SJCRH30 (cell line): ENCODE results near the gene ZNF200. TPM values are rescaled to one million over a fixed set of nuclear protein-coding genes. Genes with fewer than 3 reads are reported as not detected.
"Not testable (repeated sequence)": the region's sequence is repeated elsewhere in the genome, so short reads cannot be mapped to it uniquely, and the experiment has no call there.

ENCODE experiments used
- DNase-seq, 2 experiments: peaks; one replicate each; pipeline ENCODE4 v3.0.0-alpha.2; 2015 to 2020
- H3K27ac ChIP-seq: fragments of 250-450 bp; sonication (Bioruptor Pico); 2 replicates; pipeline ENCODE4 v1.5.1; 2020; ENCODE audit warnings: mild to moderate bottlenecking, moderate library complexity
- H3K27me3 ChIP-seq: fragments of 250-450 bp; sonication (Bioruptor Pico); 2 replicates; pipeline ENCODE4 v1.5.1; 2020; ENCODE audit warnings: mild to moderate bottlenecking, moderate library complexity
- H3K36me3 ChIP-seq: fragments of 250-450 bp; sonication (Bioruptor Pico); 2 replicates; pipeline ENCODE4 v1.5.1; 2020; ENCODE audit warnings: mild to moderate bottlenecking, moderate library complexity
- H3K4me1 ChIP-seq: fragments of 250-450 bp; sonication (Bioruptor Pico); 2 replicates; pipeline ENCODE4 v1.5.1; 2020; ENCODE audit warnings: mild to moderate bottlenecking, moderate library complexity
- H3K4me3 ChIP-seq: fragments of 250-450 bp; sonication (Bioruptor Pico); 2 replicates; pipeline ENCODE4 v1.5.1; 2020; ENCODE audit warnings: mild to moderate bottlenecking, moderate library complexity
- H3K9me3 ChIP-seq: fragments of 250-450 bp; sonication (Bioruptor Pico); replicated peaks from 2 replicates; pipeline ENCODE4 v1.5.1; 2020; ENCODE audit warnings: mild to moderate bottlenecking, moderate library complexity
- total RNA-seq: library from RNA; depleted of rRNA; stranded (reverse); fragments of >200 nt; shearing (Covaris generic); gene quantifications from 2 replicates; pipeline ENCODE4 v1.2.3, GENCODE V29; 2014; rRNA removed

Gene ZNF200, protein sequence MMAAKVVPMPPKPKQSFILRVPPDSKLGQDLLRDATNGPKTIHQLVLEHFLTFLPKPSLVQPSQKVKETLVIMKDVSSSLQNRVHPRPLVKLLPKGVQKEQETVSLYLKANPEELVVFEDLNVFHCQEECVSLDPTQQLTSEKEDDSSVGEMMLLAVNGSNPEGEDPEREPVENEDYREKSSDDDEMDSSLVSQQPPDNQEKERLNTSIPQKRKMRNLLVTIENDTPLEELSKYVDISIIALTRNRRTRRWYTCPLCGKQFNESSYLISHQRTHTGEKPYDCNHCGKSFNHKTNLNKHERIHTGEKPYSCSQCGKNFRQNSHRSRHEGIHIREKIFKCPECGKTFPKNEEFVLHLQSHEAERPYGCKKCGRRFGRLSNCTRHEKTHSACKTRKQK
- 16.1 and 17.6 TPM in 2 replicates for total RNA-seq

DNA sequence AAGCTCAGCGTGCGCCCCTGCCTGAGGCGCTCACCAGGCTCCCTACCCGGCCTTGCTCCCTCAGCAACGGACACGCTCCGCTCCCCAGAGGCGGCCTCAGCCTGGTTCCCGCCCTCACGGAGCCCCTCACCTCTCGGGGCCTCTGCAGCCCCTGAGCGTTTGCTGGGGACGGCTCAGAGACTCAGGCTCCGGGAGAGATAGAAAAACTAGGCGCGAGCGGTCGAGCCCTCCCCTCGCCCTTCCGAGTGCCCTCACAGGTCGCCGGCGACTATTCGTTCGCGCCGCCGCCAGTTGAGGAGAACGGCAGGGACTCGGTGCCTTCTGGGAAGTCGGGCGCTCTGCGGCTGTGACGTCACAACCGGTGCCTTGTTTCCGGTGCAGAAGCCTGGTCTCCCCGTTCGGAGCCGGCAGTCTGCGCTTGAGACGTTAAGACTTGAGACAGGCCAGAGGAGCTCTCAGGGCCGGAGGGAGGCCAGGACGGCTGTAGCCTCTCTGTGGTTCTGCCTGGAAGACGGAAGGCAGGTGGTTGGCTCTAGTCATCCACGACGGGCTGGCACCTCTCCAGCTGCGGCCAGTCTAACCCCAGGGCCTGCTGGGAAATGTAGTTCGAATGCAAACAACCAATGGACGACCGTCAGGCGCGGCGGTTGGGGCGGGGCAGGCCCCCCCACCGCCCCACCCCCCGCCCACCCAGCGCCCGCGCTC is at the start of gene ZNF200:
TSS of gene ZNF200 (minus strand) at position 302 of the 705 bp plus-strand sequence. CDS start 1,403 bp downstream, outside the sequence.
- no peaks in the 10 kb centered on the region for H3K9me3 ChIP-seq
- DNase-seq, result peak; percentile 94 to 95
- peak within 1 kb of the TSS; percentile 74 for H3K27ac ChIP-seq
- H3K36me3 ChIP-seq, result peaks cover 31% of the 10 kb centered on the region
- no peaks in the 10 kb centered on the region for H3K27me3 ChIP-seq
- peak within 1 kb of the TSS; percentile 92 for H3K4me3 ChIP-seq
- peaks cover 3% of the 10 kb centered on the region; the same call in 1 of the 2 replicates for H3K4me1 ChIP-seq

- Histone ChIP-seq H3K36me3 (peaks cover 35% of the 10 kb centered on the region), H3K4me1 (peaks cover 3% of the 10 kb centered on the region; the same call in 1 of the 2 replicates)
- no peak for DNase-seq
Measured at GRCh38 chr16:3283543-3284447, 48.8 kb upstream of the ZNF200 start.

DNA sequence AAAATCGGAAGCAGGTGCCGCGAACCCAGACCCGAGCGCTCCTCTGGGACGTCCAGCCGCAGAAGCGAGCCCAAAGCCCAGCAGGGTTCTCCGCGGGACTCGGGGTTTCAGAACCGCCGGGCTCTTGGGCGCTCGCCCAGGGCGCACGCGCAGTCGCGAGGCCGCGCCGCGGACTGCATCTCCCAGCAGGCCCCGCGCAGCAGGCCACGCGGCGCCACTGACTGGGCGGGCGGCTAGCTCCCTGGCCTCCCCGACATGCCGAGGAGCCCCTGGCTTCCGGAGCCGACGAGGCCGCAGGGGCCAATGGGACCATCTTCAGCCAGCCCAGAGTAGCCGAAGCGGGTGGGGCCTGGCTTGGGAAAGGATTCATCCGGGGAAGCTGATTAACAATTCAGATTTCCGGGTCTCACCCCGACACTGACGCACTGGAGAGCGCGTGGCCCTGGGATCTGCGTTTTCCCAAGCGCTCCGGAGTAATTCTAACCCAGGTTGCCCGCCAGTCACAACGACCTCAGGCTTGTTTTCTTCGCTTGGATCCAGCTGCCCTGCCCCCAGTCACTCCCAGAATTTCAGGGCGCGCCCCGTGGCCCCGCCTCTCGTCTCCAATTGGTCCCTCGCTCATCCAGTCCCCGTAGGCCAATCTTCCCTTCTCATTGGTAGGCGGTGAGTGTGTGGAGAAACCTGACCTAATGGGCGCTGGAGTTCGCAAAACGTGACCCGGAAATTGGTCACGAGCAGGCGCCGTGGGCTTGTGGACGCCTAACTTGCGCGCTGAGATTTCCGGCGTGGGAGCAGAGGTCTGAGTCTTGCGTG is 48.0 kb upstream of the ZNF200 start, which contains the start of gene ZNF263:
TSS of gene ZNF263 (plus strand) at position 762 of the 813 bp plus-strand sequence. CDS start 328 bp downstream, outside the sequence.
- peak within 1 kb of the TSS; percentile 97 for H3K27ac ChIP-seq

More at GRCh38 chr16:3283543-3284447, 48.8 kb upstream of the ZNF200 start:
- H3K27me3 ChIP-seq, result no peaks in the 10 kb centered on the region
- H3K9me3 ChIP-seq, result peaks cover under 1% of the 10 kb centered on the region; the same call in 1 of the 2 replicates
- peak overlapping the region; percentile 97 for H3K27ac ChIP-seq
- H3K4me3 ChIP-seq, result peak overlapping the region; percentile 80

DNA sequence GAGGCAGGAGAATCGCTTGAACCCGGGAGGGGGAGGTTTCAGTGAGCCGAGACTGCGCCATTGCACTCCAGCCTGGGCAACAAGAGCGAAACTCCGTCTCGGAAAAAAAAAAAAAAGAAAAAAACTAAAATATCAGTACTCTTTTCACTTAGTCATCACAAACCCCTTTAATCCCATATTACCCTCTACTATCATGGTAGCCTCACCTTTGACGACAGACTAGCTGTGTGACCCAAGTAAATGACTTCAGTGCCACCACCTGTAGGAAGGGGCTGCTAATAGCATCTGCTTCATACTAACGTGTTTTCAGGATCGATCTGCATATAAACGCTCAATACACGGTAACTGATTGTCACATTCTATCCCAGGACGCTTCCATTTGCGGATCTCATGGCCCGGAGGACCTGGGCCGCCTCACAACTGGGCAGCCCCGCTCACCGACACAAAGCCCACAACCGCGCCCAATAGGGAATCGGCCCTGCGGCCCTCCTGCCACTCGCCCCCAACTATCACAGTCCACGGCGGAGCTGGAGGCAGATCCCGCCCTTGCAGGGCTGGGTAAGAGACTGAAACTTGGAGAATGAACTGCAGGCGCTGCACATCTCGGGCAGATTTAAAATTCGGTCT is 47.3 kb upstream of the ZNF200 start:
- peaks cover 21% of the 10 kb centered on the region for H3K36me3 ChIP-seq
- no peaks in the 10 kb centered on the region for H3K9me3 ChIP-seq
- peak; percentile 82 to 85 for DNase-seq
- H3K27ac ChIP-seq, result peak overlapping the region; percentile 97
- H3K27me3 ChIP-seq, result no peaks in the 10 kb centered on the region
- peak overlapping the region; percentile 80 for H3K4me3 ChIP-seq
- H3K4me1 ChIP-seq, result peaks cover 3% of the 10 kb centered on the region; the same call in 1 of the 2 replicates

More for the DNA sequence above, 48.0 kb upstream of the ZNF200 start, which contains the start of gene ZNF263:
- peak; percentile 96 to 97 for DNase-seq
- peaks cover 28% of the 10 kb centered on the region for H3K36me3 ChIP-seq
- H3K4me1 ChIP-seq, result peaks cover 3% of the 10 kb centered on the region; the same call in 1 of the 2 replicates
- peak within 1 kb of the TSS; percentile 80 for H3K4me3 ChIP-seq
- no peaks in the 10 kb centered on the region; the same call in 1 of the 2 replicates for H3K9me3 ChIP-seq
- no peaks in the 10 kb centered on the region for H3K27me3 ChIP-seq

DNA sequence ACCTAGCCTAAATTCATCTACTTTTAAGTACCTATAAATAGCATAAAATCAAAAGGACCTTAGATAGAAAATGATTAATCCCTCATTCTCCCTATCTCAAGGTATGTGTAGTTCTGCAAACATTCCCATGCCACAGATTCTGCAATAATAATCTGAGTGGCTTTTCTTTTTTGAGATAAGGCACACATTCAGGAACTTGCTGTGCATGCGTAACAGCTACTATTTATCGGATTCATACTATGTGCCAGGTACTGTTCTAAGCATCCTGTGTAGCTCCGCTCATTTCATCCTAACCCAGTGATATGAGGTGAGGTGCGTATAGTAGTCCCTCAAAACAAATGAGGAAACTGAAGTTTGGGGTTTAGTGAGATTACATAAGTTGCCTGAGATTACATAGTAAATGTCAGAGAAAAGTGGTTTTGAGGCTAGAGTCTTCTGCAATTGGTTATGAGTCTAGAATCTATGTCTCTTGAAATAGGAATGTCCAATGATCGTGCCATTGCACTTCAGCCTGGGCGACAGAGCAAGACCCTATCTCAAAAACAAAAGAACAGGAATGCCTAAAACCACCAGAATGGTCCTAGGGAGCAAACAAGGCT is 46.4 kb upstream of the ZNF200 start:
- H3K4me3 ChIP-seq, result no peak overlapping the region
- no peaks in the 10 kb centered on the region for H3K9me3 ChIP-seq
- H3K36me3 ChIP-seq, result peaks cover 13% of the 10 kb centered on the region
- DNase-seq, result no peak
- no peak overlapping the region for H3K27ac ChIP-seq
- peaks cover 3% of the 10 kb centered on the region; the same call in 1 of the 2 replicates for H3K4me1 ChIP-seq
- no peaks in the 10 kb centered on the region for H3K27me3 ChIP-seq

- Histone ChIP-seq H3K4me1 (no peaks in the 10 kb centered on the region), H3K27me3 (no peaks in the 10 kb centered on the region), H3K9me3 (no peaks in the 10 kb centered on the region), H3K27ac (no peak overlapping the region), H3K36me3 (no peaks in the 10 kb centered on the region), H3K4me3 (no peak overlapping the region)
- DNase-seq, result no peak
Measured at GRCh38 chr16:3276679-3277078, 41.7 kb upstream of the ZNF200 start.

GRCh38 chr16:3274947-3275346 is 40.0 kb upstream of the ZNF200 start:
- Histone ChIP-seq H3K9me3 (no peaks in the 10 kb centered on the region), H3K27me3 (no peaks in the 10 kb centered on the region), H3K27ac (no peak overlapping the region), H3K4me1 (no peaks in the 10 kb centered on the region), H3K36me3 (no peaks in the 10 kb centered on the region), H3K4me3 (peak overlapping the region; percentile 33)
- DNase-seq, result no peak

GRCh38 chr16:3274490-3274889 is 39.5 kb upstream of the ZNF200 start:
- Histone ChIP-seq H3K4me1 (no peaks in the 10 kb centered on the region), H3K27ac (no peak overlapping the region), H3K36me3 (no peaks in the 10 kb centered on the region), H3K4me3 (peak overlapping the region; percentile 33), H3K27me3 (no peaks in the 10 kb centered on the region), H3K9me3 (no peaks in the 10 kb centered on the region)
- peak; percentile 60 to 78 for DNase-seq

DNA sequence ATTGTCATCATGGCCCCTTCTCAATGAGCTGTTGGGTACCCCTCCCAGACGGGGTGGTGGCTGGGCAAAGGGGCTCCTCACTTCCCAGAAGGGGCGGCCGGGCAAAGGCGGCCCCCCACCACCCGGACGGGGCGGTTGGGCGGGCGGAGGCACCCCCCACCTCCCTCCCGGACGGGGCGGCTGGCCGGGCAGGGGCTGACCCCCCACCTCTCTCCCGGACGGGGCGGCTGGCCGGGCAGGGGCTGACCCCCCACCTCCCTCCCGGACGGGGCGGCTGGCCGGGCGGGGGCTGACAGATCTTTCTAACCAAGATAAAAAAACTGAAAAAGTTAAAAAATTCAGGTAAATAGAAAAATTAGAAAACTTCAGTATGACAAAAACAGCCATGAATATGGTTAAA is 36.3 kb upstream of the ZNF200 start:
- not testable (repeated sequence) for H3K4me1 ChIP-seq, H3K27ac ChIP-seq, H3K9me3 ChIP-seq, H3K27me3 ChIP-seq, DNase-seq, H3K36me3 ChIP-seq, H3K4me3 ChIP-seq

DNA sequence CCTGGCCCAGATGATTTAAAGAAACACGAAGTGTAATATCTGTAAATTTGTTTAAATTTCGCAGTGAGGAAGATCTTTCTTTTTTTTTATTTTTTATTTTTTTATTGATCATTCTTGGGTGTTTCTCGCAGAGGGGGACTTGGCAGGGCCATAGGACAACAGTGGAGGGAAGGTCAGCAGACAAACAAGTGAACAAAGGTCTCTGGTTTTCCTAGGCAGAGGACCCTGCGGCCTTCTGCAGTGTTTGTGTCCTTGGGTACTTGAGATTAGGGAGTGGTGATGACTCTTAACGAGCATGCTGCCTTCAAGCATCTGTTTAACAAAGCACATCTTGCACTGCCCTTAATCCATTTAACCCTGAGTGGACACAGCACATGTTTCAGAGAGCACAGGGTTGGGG is 35.8 kb upstream of the ZNF200 start:
- H3K4me1 ChIP-seq, DNase-seq, H3K27ac ChIP-seq, H3K4me3 ChIP-seq, H3K27me3 ChIP-seq, H3K36me3 ChIP-seq, H3K9me3 ChIP-seq: not testable (repeated sequence)

DNA sequence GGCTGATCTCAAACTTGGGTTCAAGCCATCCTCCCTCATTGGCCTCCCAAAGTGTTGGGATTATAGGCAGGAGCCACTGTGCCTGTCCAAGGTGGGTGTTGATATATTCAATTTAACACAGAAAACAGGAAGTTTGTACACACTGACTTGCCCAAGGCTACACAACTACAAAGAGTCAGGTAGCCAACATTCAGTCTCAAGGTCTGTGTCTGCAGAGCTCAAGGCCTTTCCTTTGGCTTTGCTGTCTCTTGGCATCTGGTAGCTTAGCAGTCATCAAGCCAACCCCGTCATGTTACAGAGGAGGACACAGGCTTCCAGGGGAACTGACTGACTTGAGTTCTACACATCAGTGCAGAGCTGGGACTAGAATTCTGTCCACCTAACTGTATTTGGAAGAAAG is 33.3 kb upstream of the ZNF200 start:
- no peaks in the 10 kb centered on the region for H3K36me3 ChIP-seq
- H3K4me1 ChIP-seq, result 0 out of 2 replicates have a peak, but pooled peaks cover 2% of the 10 kb centered on the region
- DNase-seq, result no peak
- no peaks in the 10 kb centered on the region for H3K27me3 ChIP-seq
- H3K27ac ChIP-seq, result no peak overlapping the region
- H3K4me3 ChIP-seq, result no peak overlapping the region
- no peaks in the 10 kb centered on the region for H3K9me3 ChIP-seq

DNA sequence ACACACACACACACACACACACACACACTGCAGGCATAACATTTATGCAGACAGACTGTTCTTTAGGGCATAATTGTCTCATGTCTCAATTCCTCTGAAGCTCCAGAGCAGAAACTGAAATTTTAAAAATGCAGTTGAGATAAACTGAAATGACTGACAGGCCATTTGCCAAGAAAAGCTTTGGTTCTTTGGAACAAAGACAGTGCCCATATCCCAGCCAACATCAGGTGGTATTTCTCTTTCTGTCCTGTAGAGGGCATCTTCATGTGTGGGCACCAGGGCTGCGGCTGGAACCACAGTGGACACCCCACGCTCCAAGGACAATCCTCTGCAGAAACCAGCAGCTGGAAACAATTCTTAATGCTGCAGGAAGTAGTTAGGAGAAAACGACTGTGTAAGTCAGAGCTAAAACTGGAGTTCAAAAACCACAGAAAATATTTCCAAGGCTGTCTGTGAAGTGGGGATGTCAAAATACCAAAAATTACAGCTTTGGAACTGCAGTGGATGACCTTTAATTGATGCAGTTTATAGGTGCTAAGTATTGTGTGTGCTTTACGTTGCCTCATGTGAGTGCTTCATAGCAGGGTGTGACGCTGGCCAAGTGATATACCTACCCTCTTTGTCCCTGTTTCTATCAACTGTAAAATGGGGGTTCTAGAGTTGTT is 32.0 kb upstream of the ZNF200 start:
- H3K27ac ChIP-seq, result no peak overlapping the region

More for the DNA sequence above, 32.0 kb upstream of the ZNF200 start:
- 0 out of 2 replicates have a peak, but pooled peaks cover 2% of the 10 kb centered on the region for H3K4me1 ChIP-seq
- H3K9me3 ChIP-seq, result no peaks in the 10 kb centered on the region
- H3K36me3 ChIP-seq, result no peaks in the 10 kb centered on the region
- DNase-seq, result peak; percentile 46 to 73
- H3K4me3 ChIP-seq, result no peak overlapping the region
- H3K27me3 ChIP-seq, result no peaks in the 10 kb centered on the region
